OCI-LY3 (cell line): ENCODE data around the gene ZNF283.

Experiments used
- CTCF ChIP-seq: fragments of 200-600, 300-600 bp; sonication (generic); IDR thresholded peaks from 2 replicates; pipeline ENCODE4 v1.5.1; 2014; ENCODE audit warnings: antibody characterized with exemption, low read length, low read depth
- EZH2phosphoT487 ChIP-seq: fragments of 200-600 bp; shearing (Covaris generic); IDR thresholded peaks from 2 replicates; pipeline ENCODE4 v1.6.1; 2018; ENCODE audit warnings: antibody characterized with exemption, mixed run types, low read depth

DNA sequence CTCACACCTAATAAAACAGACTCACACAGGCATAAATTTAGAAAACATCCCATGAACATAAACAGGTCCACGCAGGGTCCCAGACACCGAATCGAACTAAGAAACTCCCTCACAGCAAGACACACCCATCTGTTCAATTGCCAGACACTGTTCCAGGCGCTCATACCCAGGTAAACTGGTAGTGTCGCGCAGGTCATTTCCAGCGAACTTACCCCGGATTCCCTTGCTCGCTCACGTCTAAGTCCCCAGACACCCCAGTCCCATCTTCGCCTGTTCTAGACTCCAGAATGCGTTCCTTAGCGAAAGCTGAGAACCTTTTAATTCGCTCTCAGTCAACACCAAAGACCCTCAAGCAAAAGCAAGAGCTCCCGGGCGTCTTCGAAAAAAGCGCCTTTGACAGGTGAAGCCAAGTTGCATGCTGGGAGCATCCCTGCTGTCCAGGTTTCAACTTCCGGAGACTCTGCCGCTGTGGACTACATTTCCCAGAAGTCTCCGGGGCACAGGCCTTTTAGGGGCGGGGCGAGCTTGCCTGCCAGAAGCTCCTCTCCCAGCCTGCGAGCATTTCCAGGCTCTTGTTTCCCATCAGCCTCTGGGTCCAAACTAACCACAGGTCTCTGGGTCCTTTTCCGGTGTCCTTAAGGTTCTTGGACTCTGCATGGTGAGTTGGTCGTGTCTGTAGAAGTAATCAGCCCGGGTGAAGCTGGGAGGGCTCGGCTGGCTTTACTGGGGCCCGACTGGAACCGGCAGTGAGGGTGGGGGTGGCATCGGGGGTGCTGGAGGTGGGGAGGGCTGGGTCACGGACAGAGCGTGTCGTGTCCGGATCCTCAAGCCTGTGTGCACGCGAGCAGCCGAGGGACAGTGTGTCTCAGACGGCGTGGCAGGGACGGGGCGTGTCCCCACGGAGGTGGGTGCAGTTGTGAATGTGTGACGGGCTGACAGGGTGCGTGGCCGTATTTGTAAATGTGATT lies at the start of gene ZNF283:
- TF ChIP-seq CTCF (no peak), EZH2phosphoT487 (no peak)
